Skeletal muscle tissue (tissue), 4 donors: ENCODE results near the gene OFD1. TPM values are rescaled to one million over a fixed set of nuclear protein-coding genes. Genes with fewer than 3 reads are reported as not detected.

Experiments
- H3K27ac ChIP-seq: one replicate; pipeline ENCODE4 v1.7.0; 2013; ENCODE audit warnings: mild to moderate bottlenecking, low read depth, low read length, inconsistent platforms
- H3K27me3 ChIP-seq, 3 donors: one replicate each; pipeline ENCODE4 v1.7.0; 2013; ENCODE audit warnings: low read length in 3 of 3; ENCODE audit not compliant: control insufficient read depth in 3 of 3, insufficient read depth in 3 of 3
- H3K36me3 ChIP-seq, 3 donors: one replicate each; pipeline ENCODE4 v1.7.0; 2013; ENCODE audit warnings: low read length in 3 of 3; ENCODE audit not compliant: control insufficient read depth in 3 of 3, insufficient read depth in 3 of 3
- H3K4me1 ChIP-seq, 3 donors: one replicate each; pipeline ENCODE4 v1.7.0; 2013; ENCODE audit warnings: low read length in 3 of 3, mild to moderate bottlenecking in 3 of 3; ENCODE audit not compliant: control insufficient read depth in 3 of 3, insufficient read depth in 3 of 3
- H3K4me3 ChIP-seq, 3 donors: one replicate each; pipeline ENCODE4 v1.7.0; 2013; ENCODE audit warnings: low read length in 3 of 3
- H3K9ac ChIP-seq, 3 donors: one replicate each; pipeline ENCODE4 v1.7.0; 2013; ENCODE audit warnings: low read length in 3 of 3, mild to moderate bottlenecking in 3 of 3, moderate library complexity in 2 of 3, low read depth in 1 of 3
- H3K9me3 ChIP-seq, 3 donors: one replicate each; pipeline ENCODE4 v1.7.0; 2013; ENCODE audit warnings: low read length in 3 of 3; ENCODE audit not compliant: control insufficient read depth in 3 of 3
- total RNA-seq: library from RNA; depleted of rRNA; stranded (reverse); fragments of >200 nt; gene quantifications from one replicate; pipeline ENCODE4 v1.2.3, GENCODE V29; 2014
- donor health status: Osteomylitis.

Gene OFD1
- total RNA-seq, 1 donor from 2014 or later: 7.3 TPM

DNA sequence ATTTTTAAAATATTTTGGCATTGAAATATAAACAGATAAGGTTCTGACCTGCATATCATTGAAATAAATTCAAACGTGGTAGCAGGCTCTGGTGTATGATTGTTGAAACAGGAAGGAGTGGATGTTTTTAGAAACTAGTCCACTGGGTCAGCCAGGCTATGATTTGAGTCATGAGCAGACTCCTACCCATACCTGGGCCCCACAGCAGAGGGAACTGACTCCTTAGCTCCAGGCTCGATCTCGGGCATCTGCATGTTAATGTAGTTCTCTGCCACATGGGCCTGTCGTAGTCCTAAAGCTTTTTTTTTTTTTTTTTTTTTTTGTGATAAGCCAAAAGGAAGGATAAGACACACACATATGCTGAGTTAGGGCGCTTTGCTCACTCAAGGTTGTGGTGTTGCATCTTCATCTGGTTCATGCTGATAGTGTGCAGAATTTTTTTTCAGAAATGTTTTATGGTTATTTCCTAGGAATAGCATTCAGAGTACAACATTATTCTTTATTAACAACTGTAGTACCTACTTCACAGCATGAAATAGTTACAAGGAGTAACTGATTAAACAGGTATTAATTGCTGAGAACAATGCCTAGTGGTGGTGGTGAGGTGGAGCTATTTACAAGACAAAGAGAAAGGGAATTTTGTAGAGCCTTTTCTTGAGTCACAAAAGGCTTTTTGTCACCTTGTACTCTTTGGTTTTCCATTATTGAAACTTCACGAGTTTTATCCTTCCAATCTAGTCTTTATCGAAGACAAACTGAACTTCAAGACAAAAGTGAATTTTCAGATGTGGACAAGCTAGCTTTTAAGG, 27.3 kb downstream of the OFD1 start:
- H3K36me3 ChIP-seq: peaks cover 17 to 55% (median 21%) of the 10 kb centered on the region in 3 donors
- no peaks in the 10 kb centered on the region for H3K4me1 ChIP-seq

GRCh38 chrX:13763489-13763888, 28.9 kb downstream of the OFD1 start:
- H3K27me3 ChIP-seq: peaks cover 0 to 12% (median 0%) of the 10 kb centered on the region in 3 donors
- H3K27ac ChIP-seq: peak overlapping the region; percentile 25
- H3K4me3 ChIP-seq: no peak overlapping the region
- H3K9ac ChIP-seq: no peak overlapping the region
- H3K9me3 ChIP-seq: no peaks in the 10 kb centered on the region
- peaks cover 16 to 39% (median 18%) of the 10 kb centered on the region in 3 donors for H3K36me3 ChIP-seq
- no peaks in the 10 kb centered on the region for H3K4me1 ChIP-seq

More for the DNA sequence above, 27.3 kb downstream of the OFD1 start:
- no peak overlapping the region for H3K27ac ChIP-seq
- H3K4me3 ChIP-seq: no peak overlapping the region
- peaks cover 0 to 12% (median 0%) of the 10 kb centered on the region in 3 donors for H3K27me3 ChIP-seq
- no peak overlapping the region for H3K9ac ChIP-seq
- no peaks in the 10 kb centered on the region for H3K9me3 ChIP-seq

GRCh38 chrX:13764281-13764680, 29.7 kb downstream of the OFD1 start:
- Histone ChIP-seq H3K36me3 (peaks cover 14 to 39% (median 17%) of the 10 kb centered on the region in 3 donors), H3K27me3 (peaks cover 0 to 8% (median 0%) of the 10 kb centered on the region in 3 donors), H3K4me3 (no peak overlapping the region), H3K27ac (peak overlapping the region; percentile 25), H3K9me3 (no peaks in the 10 kb centered on the region), H3K9ac (no peak overlapping the region), H3K4me1 (no peaks in the 10 kb centered on the region)

GRCh38 chrX:13764765-13765164, 30.2 kb downstream of the OFD1 start:
- Histone ChIP-seq H3K9ac (no peak overlapping the region), H3K4me1 (no peaks in the 10 kb centered on the region), H3K27me3 (peaks cover 0 to 8% (median 0%) of the 10 kb centered on the region in 3 donors), H3K27ac (peak overlapping the region; percentile 25), H3K9me3 (no peaks in the 10 kb centered on the region), H3K4me3 (no peak overlapping the region), H3K36me3 (peaks cover 11 to 38% (median 19%) of the 10 kb centered on the region in 3 donors)

GRCh38 chrX:13768939-13769338, 34.4 kb downstream of the OFD1 start:
- peaks cover 8 to 21% (median 12%) of the 10 kb centered on the region in 3 donors for H3K36me3 ChIP-seq
- no peak overlapping the region for H3K9ac ChIP-seq
- no peak overlapping the region for H3K27ac ChIP-seq
- no peaks in the 10 kb centered on the region for H3K4me1 ChIP-seq
- H3K9me3 ChIP-seq: no peaks in the 10 kb centered on the region
- H3K4me3 ChIP-seq: no peak overlapping the region
- H3K27me3 ChIP-seq: peaks cover 0 to 8% (median 0%) of the 10 kb centered on the region in 3 donors

DNA sequence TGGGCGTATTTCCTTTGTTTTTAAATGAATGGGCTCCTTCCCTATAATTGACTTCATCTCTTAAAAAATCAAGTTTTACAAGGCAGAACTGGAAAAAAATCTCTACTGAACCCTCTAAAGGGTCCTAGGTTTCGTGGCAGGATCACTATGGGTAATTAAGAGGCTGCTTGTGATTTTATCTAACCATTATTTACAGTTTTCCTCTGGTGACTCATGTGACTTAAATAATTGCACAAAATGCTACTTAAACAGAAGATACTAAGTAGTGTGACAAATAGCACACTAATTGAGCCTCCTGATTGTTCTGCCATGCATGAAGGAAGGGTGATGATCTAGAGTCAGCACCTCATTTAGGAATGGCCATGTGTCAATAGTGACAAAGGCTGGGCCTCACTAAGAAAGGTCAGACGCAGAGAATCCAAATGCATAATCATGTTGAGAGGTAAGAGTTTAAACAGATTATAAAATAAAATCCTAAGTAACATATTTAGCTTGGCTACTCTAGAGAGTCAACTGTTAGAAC, 35.5 kb downstream of the OFD1 start:
- Histone ChIP-seq H3K36me3 (peaks cover 11 to 21% (median 14%) of the 10 kb centered on the region in 3 donors), H3K4me1 (no peaks in the 10 kb centered on the region)

DNA sequence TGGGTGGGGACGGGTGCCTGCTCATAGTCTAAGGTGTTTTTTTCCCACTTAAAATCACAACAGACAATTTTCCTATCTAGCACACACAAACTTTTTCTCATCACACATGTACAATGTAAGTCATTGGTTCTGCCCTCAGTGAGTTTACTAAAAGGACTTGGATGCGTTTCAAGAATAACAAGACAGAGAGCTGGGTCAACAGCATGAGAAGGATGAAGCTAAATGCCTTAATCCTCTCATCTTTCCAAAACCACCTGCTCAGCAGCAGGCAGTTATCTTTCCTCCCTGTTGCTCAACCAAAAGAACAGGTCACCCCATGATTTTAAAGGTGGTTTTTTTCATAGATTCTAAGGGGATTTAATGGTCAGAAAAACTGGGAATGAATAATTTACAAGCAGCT, 40.1 kb downstream of the OFD1 start:
- Histone ChIP-seq H3K36me3 (peaks cover 6 to 10% (median 9%) of the 10 kb centered on the region in 3 donors), H3K27ac (no peak overlapping the region), H3K27me3 (peaks cover 0 to 1% (median 0%) of the 10 kb centered on the region in 3 donors), H3K4me3 (no peak overlapping the region), H3K9ac (no peak overlapping the region), H3K9me3 (no peaks in the 10 kb centered on the region), H3K4me1 (no peaks in the 10 kb centered on the region)

More for the DNA sequence above, 35.5 kb downstream of the OFD1 start:
- no peak overlapping the region for H3K9ac ChIP-seq
- no peak overlapping the region for H3K4me3 ChIP-seq
- H3K27me3 ChIP-seq: peaks cover 0 to 8% (median 0%) of the 10 kb centered on the region in 3 donors
- H3K27ac ChIP-seq: no peak overlapping the region
- no peaks in the 10 kb centered on the region for H3K9me3 ChIP-seq

DNA sequence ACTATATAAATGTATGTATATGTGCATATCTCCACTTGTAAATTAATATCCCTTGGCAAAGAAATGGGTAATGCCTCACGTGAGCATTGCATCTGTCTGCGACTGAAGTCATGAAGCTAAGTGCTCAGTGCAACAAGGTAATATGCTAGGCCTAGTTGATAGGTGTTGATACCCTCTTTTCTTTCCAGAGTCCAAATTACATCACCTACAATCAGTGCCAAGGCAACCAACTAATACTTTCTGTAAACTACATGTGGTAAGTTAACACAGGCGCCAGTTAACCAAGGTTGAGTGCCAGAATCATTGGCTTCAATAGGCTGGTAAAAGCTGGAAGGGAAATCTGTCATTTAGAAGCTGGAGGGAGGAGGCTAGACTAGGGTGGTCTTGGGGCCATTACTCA, 41.3 kb downstream of the OFD1 start:
- peaks cover 0 to 9% (median 7%) of the 10 kb centered on the region in 3 donors for H3K36me3 ChIP-seq
- peaks cover 0 to 6% (median 0%) of the 10 kb centered on the region in 3 donors for H3K27me3 ChIP-seq
- no peak overlapping the region for H3K9ac ChIP-seq
- H3K4me3 ChIP-seq: no peak overlapping the region
- H3K27ac ChIP-seq: no peak overlapping the region
- H3K4me1 ChIP-seq: no peaks in the 10 kb centered on the region
- no peaks in the 10 kb centered on the region for H3K9me3 ChIP-seq

- H3K4me3 ChIP-seq: no peak overlapping the region
- no peaks in the 10 kb centered on the region for H3K4me1 ChIP-seq
- no peak overlapping the region for H3K27ac ChIP-seq
- no peak overlapping the region for H3K9ac ChIP-seq
- H3K9me3 ChIP-seq: no peaks in the 10 kb centered on the region
- H3K27me3 ChIP-seq: peaks cover 0 to 7% (median 0%) of the 10 kb centered on the region in 3 donors
- peaks cover 0 to 9% (median 7%) of the 10 kb centered on the region in 3 donors for H3K36me3 ChIP-seq
These were observed 41.8 kb downstream of the OFD1 start for GRCh38 chrX:13776387-13776786.

DNA sequence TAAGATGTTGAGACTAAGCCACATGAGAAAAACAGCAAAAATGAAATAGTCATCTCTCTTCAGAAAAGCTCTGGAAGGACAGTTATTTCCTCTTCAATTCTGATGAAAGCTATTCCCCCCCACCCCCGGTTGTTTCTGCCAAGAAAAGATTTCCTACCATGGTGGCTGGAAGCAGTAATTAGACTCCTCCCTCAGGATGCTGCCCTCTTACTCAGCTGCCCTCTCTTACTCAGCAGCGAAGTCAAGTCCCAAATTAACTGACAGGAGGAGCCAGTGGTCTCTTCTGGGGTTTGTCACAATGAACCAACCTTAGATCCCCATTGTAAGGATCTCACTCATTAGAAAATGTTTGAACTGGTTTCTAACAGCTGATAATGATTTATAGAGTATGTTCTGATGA, 44.4 kb downstream of the OFD1 start:
- Histone ChIP-seq H3K4me3 (no peak overlapping the region), H3K4me1 (no peaks in the 10 kb centered on the region), H3K36me3 (peaks cover 0 to 9% (median 7%) of the 10 kb centered on the region in 3 donors), H3K27me3 (peaks cover 0 to 7% (median 0%) of the 10 kb centered on the region in 3 donors), H3K9ac (no peak overlapping the region), H3K9me3 (no peaks in the 10 kb centered on the region), H3K27ac (no peak overlapping the region)
